H1 (cell line): Measurements from ENCODE around the gene MYO5B. TPM values are rescaled to one million over a fixed set of nuclear protein-coding genes. Genes with fewer than 3 reads are reported as not detected.

Experiments
- CTCF ChIA-PET: fragments of 300-600 bp; sonication (Branson Sonifier 250); formaldehyde crosslinking; loops from one replicate; lab custom pipeline; 2021; ENCODE audit not compliant: partially characterized antibody; lab: Charles Lee
- POLR2A ChIA-PET: fragments of 300-600 bp; sonication (Branson Sonifier 250); formaldehyde crosslinking; loops from one replicate; lab custom pipeline; 2021; ENCODE audit warnings: inconsistent platforms; ENCODE audit not compliant: partially characterized antibody; lab: Charles Lee
- DNase-seq, 2 experiments: peaks; one replicate each; pipeline versions ENCODE4 v3.0.0 to v3.0.0-alpha.2; 2010 to 2022; ENCODE audit warnings: low spot score in 2 of 2, low read depth in 1 of 2, mixed read lengths in 1 of 2
- FAIRE-seq: peaks from 2 replicates; lab custom pipeline; 2011; peaks lifted over from hg19 to GRCh38; lab: Jason Lieb, UNC
- H2AFZ ChIP-seq: 2 replicates; pipeline ENCODE4 v1.8.1; 2012; ENCODE audit warnings: low read length, inconsistent platforms
- H2AK5ac ChIP-seq: 2 replicates; pipeline ENCODE4 v1.6.1; 2013; ENCODE audit warnings: low read depth, low read length
- H2BK120ac ChIP-seq: replicated peaks from 2 replicates; pipeline ENCODE3; 2013; ENCODE audit warnings: low read depth, low read length, inconsistent platforms
- H2BK12ac ChIP-seq: 2 replicates; pipeline ENCODE4 v1.6.1; 2013; ENCODE audit warnings: low read depth, low read length
- H2BK15ac ChIP-seq: 2 replicates; pipeline ENCODE4 v1.6.1; 2013; ENCODE audit warnings: low read length
- H2BK20ac ChIP-seq: 2 replicates; pipeline ENCODE4 v1.6.1; 2013; ENCODE audit warnings: low read length
- H2BK5ac ChIP-seq: 2 replicates; pipeline ENCODE4 v1.6.1; 2013; ENCODE audit warnings: low read depth, low read length
- H3K14ac ChIP-seq: 2 replicates; pipeline ENCODE4 v1.6.1; 2013; ENCODE audit warnings: inconsistent platforms; ENCODE audit not compliant: insufficient read length
- H3K18ac ChIP-seq: 2 replicates; pipeline ENCODE4 v1.6.1; 2013; ENCODE audit warnings: low read length; ENCODE audit errors: extremely low read depth
- H3K23ac ChIP-seq: 2 replicates; pipeline ENCODE4 v1.6.1; 2013; ENCODE audit warnings: inconsistent platforms; ENCODE audit not compliant: insufficient read length
- H3K23me2 ChIP-seq: 2 replicates; pipeline ENCODE4 v1.6.1; 2013; ENCODE audit warnings: low read depth, low read length
- H3K27ac ChIP-seq: 2 replicates; pipeline ENCODE4 v1.6.1; 2011; ENCODE audit warnings: low read depth, low read length, inconsistent platforms
- H3K27me3 ChIP-seq, 4 experiments: replicated peaks in 1 of 4; 1 replicate in 1 of 4; 2 replicates in 3 of 4; pipeline versions ENCODE4 v1.6.1 to v1.8.1; 2011 to 2013; ENCODE audit warnings: low read length in 3 of 4, mild to moderate bottlenecking in 3 of 4, inconsistent platforms in 2 of 4, mixed read lengths in 2 of 4, moderate library complexity in 1 of 4; ENCODE audit not compliant: control insufficient read depth in 3 of 4, insufficient read depth in 3 of 4; ENCODE audit errors: extremely low read depth in 1 of 4
- H3K36me3 ChIP-seq, 4 experiments: 2 replicates each; pipeline versions ENCODE4 v1.6.1 to v1.8.1; 2011 to 2013; ENCODE audit warnings: mild to moderate bottlenecking in 4 of 4, low read length in 3 of 4, moderate library complexity in 2 of 4, control low read depth in 1 of 4, inconsistent platforms in 1 of 4; ENCODE audit not compliant: insufficient read depth in 4 of 4, control insufficient read depth in 2 of 4
- H3K4ac ChIP-seq: replicated peaks from 2 replicates; pipeline ENCODE3; 2013; ENCODE audit warnings: low read length, low read depth, mixed read lengths, inconsistent platforms; ENCODE audit not compliant: insufficient read length
- H3K4me1 ChIP-seq, 4 experiments: replicated peaks in 1 of 4; 1 replicate in 1 of 4; 2 replicates in 3 of 4; pipeline versions ENCODE4 v1.6.1 to v1.8.1; 2011 to 2013; ENCODE audit warnings: low read length in 3 of 4, inconsistent platforms in 2 of 4, mixed read lengths in 1 of 4; ENCODE audit not compliant: insufficient read depth in 4 of 4, control insufficient read depth in 3 of 4
- H3K4me2 ChIP-seq, 2 experiments: 2 replicates each; pipeline versions ENCODE4 v1.6.1 to v1.8.1; 2011 to 2013; ENCODE audit warnings: low read depth in 2 of 2, low read length in 2 of 2, control low read depth in 1 of 2, inconsistent platforms in 1 of 2, mild to moderate bottlenecking in 1 of 2; ENCODE audit not compliant: insufficient read depth in 1 of 2
- H3K4me3 ChIP-seq, 4 experiments: fragments of 200-600, 300-600 bp in 1 of 4; sonication (generic), shearing (Covaris generic), sonication (Bioruptor Twin) in 1 of 4; 2 replicates each; pipeline versions ENCODE4 v1.5.1 to v1.8.1; 2011 to 2016; ENCODE audit warnings: low read length in 4 of 4, low read depth in 3 of 4, control low read depth in 2 of 4, inconsistent platforms in 2 of 4, mild to moderate bottlenecking in 2 of 4, mixed read lengths in 1 of 4, moderate library complexity in 1 of 4; ENCODE audit not compliant: insufficient read depth in 2 of 4; ENCODE audit errors: extremely low read depth in 1 of 4
- H3K56ac ChIP-seq: replicated peaks from 2 replicates; pipeline ENCODE3; 2013; ENCODE audit warnings: low read depth, mild to moderate bottlenecking, mixed read lengths, low read length, inconsistent platforms; ENCODE audit not compliant: insufficient read length
- H3K79me1 ChIP-seq: 2 replicates; pipeline ENCODE4 v1.6.1; 2013; ENCODE audit warnings: low read depth, low read length, control low read depth
- H3K79me2 ChIP-seq, 2 experiments: 2 replicates each; pipeline versions ENCODE4 v1.6.1 to v1.8.1; 2012 to 2013; ENCODE audit warnings: low read length in 2 of 2, mild to moderate bottlenecking in 2 of 2, inconsistent platforms in 1 of 2; ENCODE audit not compliant: insufficient read depth in 2 of 2, control insufficient read depth in 1 of 2
- H3K9ac ChIP-seq, 4 experiments: replicated peaks in 1 of 4; 1 replicate in 1 of 4; 2 replicates in 3 of 4; pipeline versions ENCODE4 v1.6.1 to v1.8.1; 2011 to 2013; ENCODE audit warnings: low read depth in 3 of 4, low read length in 3 of 4, control low read depth in 2 of 4, mild to moderate bottlenecking in 2 of 4, moderate library complexity in 2 of 4, inconsistent platforms in 1 of 4; ENCODE audit errors: extremely low read depth in 1 of 4
- H3K9me3 ChIP-seq, 2 experiments: 2 replicates each; pipeline versions ENCODE4 v1.6.1 to v1.8.1; 2012 to 2013; ENCODE audit warnings: mild to moderate bottlenecking in 2 of 2, moderate library complexity in 2 of 2, control low read depth in 1 of 2, inconsistent platforms in 1 of 2, low read depth in 1 of 2, low read length in 1 of 2, mixed read lengths in 1 of 2; ENCODE audit not compliant: insufficient read depth in 2 of 2
- H4K20me1 ChIP-seq, 2 experiments: replicated peaks in 1 of 2; 2 replicates each; pipeline versions ENCODE3 to v1.8.1; 2011 to 2013; ENCODE audit warnings: inconsistent platforms in 2 of 2, low read length in 2 of 2, mild to moderate bottlenecking in 1 of 2; ENCODE audit not compliant: insufficient read depth in 2 of 2, control insufficient read depth in 1 of 2
- H4K5ac ChIP-seq: 2 replicates; pipeline ENCODE4 v1.6.1; 2013; ENCODE audit warnings: low read length, low read depth, mixed read lengths, inconsistent platforms; ENCODE audit not compliant: insufficient read length
- H4K8ac ChIP-seq: 2 replicates; pipeline ENCODE4 v1.8.0; 2013; ENCODE audit warnings: mild to moderate bottlenecking, moderate library complexity, low read length, inconsistent platforms; ENCODE audit not compliant: insufficient read depth; ENCODE audit errors: extremely low read depth
- H4K91ac ChIP-seq: replicated peaks from 2 replicates; pipeline ENCODE3; 2013; ENCODE audit warnings: low read length, mixed read lengths, inconsistent platforms; ENCODE audit not compliant: insufficient read length
- ASH2L ChIP-seq: fragments of 200-600, 300-600 bp; sonication (generic); IDR thresholded peaks from one replicate; pipeline ENCODE4 v1.7.1; 2017; ENCODE audit warnings: low read length
- BACH1 ChIP-seq: IDR thresholded peaks from 2 replicates; pipeline ENCODE4 v1.6.1; 2012; ENCODE audit warnings: low read length, improper control_type of control experiment
- BRCA1 ChIP-seq: IDR thresholded peaks from 2 replicates; pipeline ENCODE4 v1.6.1; 2012; ENCODE audit warnings: low read depth, low read length, improper control_type of control experiment
- CEBPB ChIP-seq: IDR thresholded peaks from 2 replicates; pipeline ENCODE4 v1.6.1; 2012; ENCODE audit warnings: low read depth, low read length
- CREB1 ChIP-seq: IDR thresholded peaks from 2 replicates; pipeline ENCODE4 v1.6.1; 2012; ENCODE audit warnings: inconsistent platforms
- HDAC2 ChIP-seq, 2 experiments: fragments of 300-600 bp in 1 of 2; sonication (generic) in 1 of 2; IDR thresholded peaks; 2 replicates each; pipeline ENCODE4 v1.6.1; 2011 to 2012; ENCODE audit warnings: low read depth in 2 of 2, low read length in 2 of 2, mild to moderate bottlenecking in 2 of 2, moderate library complexity in 2 of 2, borderline replicate concordance in 1 of 2, inconsistent platforms in 1 of 2
- KDM1A ChIP-seq: fragments of 200-600, 300-600 bp; sonication (generic); IDR thresholded peaks from 2 replicates; pipeline ENCODE4 v1.7.1; 2016; ENCODE audit warnings: mild to moderate bottlenecking, low read length, borderline replicate concordance
- MAX ChIP-seq: IDR thresholded peaks from 2 replicates; pipeline ENCODE4 v1.6.1; 2012; ENCODE audit warnings: inconsistent platforms
- NANOG ChIP-seq: IDR thresholded peaks from 2 replicates; pipeline ENCODE4 v1.6.1; 2011; ENCODE audit warnings: low read length, low read depth, mild to moderate bottlenecking, inconsistent platforms; ENCODE audit not compliant: insufficient read depth, poor library complexity, severe bottlenecking
- SP1 ChIP-seq: IDR thresholded peaks from 2 replicates; pipeline ENCODE4 v1.6.1; 2011; ENCODE audit warnings: low read depth, low read length
- SP2 ChIP-seq: IDR thresholded peaks from 2 replicates; pipeline ENCODE4 v1.6.1; 2012; ENCODE audit warnings: mild to moderate bottlenecking, low read length, inconsistent platforms
- SP4 ChIP-seq: IDR thresholded peaks from 2 replicates; pipeline ENCODE4 v1.6.1; 2012; ENCODE audit warnings: low read length, inconsistent platforms
- TAF1 ChIP-seq: IDR thresholded peaks from 2 replicates; pipeline ENCODE4 v1.6.1; 2011; ENCODE audit warnings: mild to moderate bottlenecking, low read depth, low read length
- TAF7 ChIP-seq: optimal IDR thresholded peaks from 2 replicates; pipeline ENCODE3; 2011; ENCODE audit warnings: low read depth, mild to moderate bottlenecking, inconsistent platforms, low read length, moderate library complexity, borderline replicate concordance
- YY1 ChIP-seq: IDR thresholded peaks from 2 replicates; pipeline ENCODE4 v1.6.1; 2011; ENCODE audit warnings: low read depth, mild to moderate bottlenecking, low read length
- WGBS, 2 experiments: shearing (Covaris generic) in 1 of 2; methylation state at CpG; one replicate each; pipeline versions ENCODE4 v1.1.6 to v1.1.7; 2013 to 2015; ENCODE audit warnings: low lambda C conversion rate in 2 of 2, mixed read lengths in 2 of 2, inconsistent platforms in 1 of 2, low coverage in 1 of 2, missing lambda C conversion rate in 1 of 2; ENCODE audit not compliant: insufficient replicate concordance in 2 of 2, insufficient coverage in 1 of 2, insufficient read length in 1 of 2; ENCODE audit errors: extremely low coverage in 1 of 2, missing lambda C conversion rate in 1 of 2; 5-methylcytosine and 5-hydroxymethylcytosine counted together
- polyA plus RNA-seq, 7 experiments: library from polyadenylated mRNA; depleted of rRNA in 3 of 7; stranded (reverse) in 5 of 7; unstranded in 2 of 7; fragments of >200 nt in 5 of 7; fragments of 200-250 nt in 2 of 7; gene quantifications; 1 replicate in 5 of 7; 2 replicates in 1 of 7; 4 replicates in 1 of 7; pipeline versions ENCODE4 v1.2.1 to v1.2.3, GENCODE V29; 2011 to 2013; ENCODE audit warnings: missing spikeins in 2 of 7, mixed read lengths in 2 of 7
- total RNA-seq: library from RNA; stranded (reverse); fragmentation: NEBNext Ultra II Directional; extraction: Animal tissue kit (Norgen Biotek cat#: 25700); gene quantifications from 2 replicates; pipeline ENCODE4 v1.2.1, GENCODE V29; 2021

MYO5B gene
- total and polyA plus RNA-seq, 2 of the 8 experiments (the other 6 are each of a cell fraction or from before 2014, with no cell fraction given), result 6.4 to 7.7 TPM

- Histone ChIP-seq H2BK120ac (no peak overlapping the region), H3K4me3 (no peak overlapping the region), H4K20me1 (no peaks in the 10 kb centered on the region), H3K9me3 (no peaks in the 10 kb centered on the region), H3K4me2 (no peak overlapping the region), H3K79me1 (no peaks in the 10 kb centered on the region), H2AFZ (no peak overlapping the region), H4K8ac (no peak overlapping the region), H3K4ac (no peak overlapping the region), H3K36me3 (no peaks in the 10 kb centered on the region), H3K23me2 (no peaks in the 10 kb centered on the region), H3K27ac (no peak overlapping the region), H3K79me2 (no peaks in the 10 kb centered on the region), H4K5ac (no peak overlapping the region), H2BK5ac (no peak overlapping the region), H3K14ac (no peak overlapping the region), H3K23ac (no peak overlapping the region), H2BK20ac (no peak overlapping the region), H3K9ac (no peak overlapping the region), H3K4me1 (peaks cover 0 to 3% (median under 1%) of the 10 kb centered on the region in 4 experiments; a peak in 2 of 7 replicates), H3K27me3 (no peaks in the 10 kb centered on the region; a peak in 1 of 7 replicates), H2BK15ac (no peak overlapping the region), H2AK5ac (no peak overlapping the region), H3K18ac (no peak overlapping the region), H4K91ac (no peak overlapping the region), H3K56ac (no peak overlapping the region), H2BK12ac (no peak overlapping the region)
- ChIA-PET POLR2A (no interaction called here), CTCF (interaction anchor here (1.4 to 3.2 kb wide), 3 partner anchors 8 to 22 kb away, joined by 4 to 13 read pairs (median 11); no protein-coding TSS in a partner anchor)
- FAIRE-seq (no peak), DNase-seq (no peak)
- 80% methylated on average over 2 of the region's 2 CpGs; no CpG with 5 or more reads in 1 of the 2 experiments for WGBS, 2 experiments
- no peak for TF ChIP-seq SP2
- no peak for TF ChIP-seq TAF7
- TF ChIP-seq KDM1A, result no peak
- TF ChIP-seq MAX, result no peak
- TF ChIP-seq YY1, result no peak
- no peak for TF ChIP-seq ASH2L
- TF ChIP-seq BACH1, result no peak
- no peak for TF ChIP-seq SP4
- no peak for TF ChIP-seq CEBPB
- no peak for TF ChIP-seq SP1
- no peak for TF ChIP-seq BRCA1
- TF ChIP-seq HDAC2 (IDR thresholded peaks at IDR 0.05; ENCODE audit: borderline replicate concordance in 1 of 2, low read depth in 2 of 2, low read length in 2 of 2), result no peak
- no peak for TF ChIP-seq CREB1
- TF ChIP-seq NANOG, result no peak
- TF ChIP-seq TAF1, result no peak
Measured at GRCh38 chr18:49884959-49885358, 310.0 kb downstream of the MYO5B start.
